ENCODE measurements around the gene ARL3.
"Not testable (repeated sequence)": the region's sequence is repeated elsewhere in the genome, so short reads cannot be mapped to it uniquely, and the experiment has no call there.

The ARL3 gene

DNA sequence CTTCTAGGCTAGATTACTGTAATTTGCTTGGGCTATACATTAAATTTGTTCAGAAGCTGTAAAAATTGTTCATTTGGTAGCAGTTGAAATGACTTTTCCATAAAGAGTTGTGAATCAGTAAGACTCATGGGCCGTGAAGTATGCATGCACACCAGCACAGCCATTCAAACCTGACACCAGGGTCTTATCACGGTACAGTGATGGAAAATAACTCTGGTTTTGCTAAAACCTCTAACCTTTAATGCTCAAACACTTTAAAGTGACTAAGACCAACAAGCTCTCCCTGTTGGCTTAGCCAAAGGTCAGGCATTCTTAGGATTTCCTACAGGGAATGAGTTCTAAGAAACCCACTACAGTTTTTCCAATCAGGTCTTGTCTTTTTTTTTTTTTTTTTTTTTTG lies 11.5 kb downstream of the ARL3 start:
- DNase-seq (ENCODE audit: low read depth) = no peak
- H3K4me3 ChIP-seq (ENCODE audit: low read depth, low read length) = no peak overlapping the region
- TF ChIP-seq MAX (IDR thresholded peaks at IDR 0.05; ENCODE audit: low read depth, low read length) (no peak), POLR2A (IDR thresholded peaks at IDR 0.05; ENCODE audit: extremely low read depth, insufficient read length) (no peak), MYC (IDR thresholded peaks at IDR 0.05; ENCODE audit: low read depth, low read length) (no peak)
- TF ChIP-seq, protein P1, sequence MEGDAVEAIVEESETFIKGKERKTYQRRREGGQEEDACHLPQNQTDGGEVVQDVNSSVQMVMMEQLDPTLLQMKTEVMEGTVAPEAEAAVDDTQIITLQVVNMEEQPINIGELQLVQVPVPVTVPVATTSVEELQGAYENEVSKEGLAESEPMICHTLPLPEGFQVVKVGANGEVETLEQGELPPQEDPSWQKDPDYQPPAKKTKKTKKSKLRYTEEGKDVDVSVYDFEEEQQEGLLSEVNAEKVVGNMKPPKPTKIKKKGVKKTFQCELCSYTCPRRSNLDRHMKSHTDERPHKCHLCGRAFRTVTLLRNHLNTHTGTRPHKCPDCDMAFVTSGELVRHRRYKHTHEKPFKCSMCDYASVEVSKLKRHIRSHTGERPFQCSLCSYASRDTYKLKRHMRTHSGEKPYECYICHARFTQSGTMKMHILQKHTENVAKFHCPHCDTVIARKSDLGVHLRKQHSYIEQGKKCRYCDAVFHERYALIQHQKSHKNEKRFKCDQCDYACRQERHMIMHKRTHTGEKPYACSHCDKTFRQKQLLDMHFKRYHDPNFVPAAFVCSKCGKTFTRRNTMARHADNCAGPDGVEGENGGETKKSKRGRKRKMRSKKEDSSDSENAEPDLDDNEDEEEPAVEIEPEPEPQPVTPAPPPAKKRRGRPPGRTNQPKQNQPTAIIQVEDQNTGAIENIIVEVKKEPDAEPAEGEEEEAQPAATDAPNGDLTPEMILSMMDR (IDR thresholded peaks at IDR 0.05; ENCODE audit: low read depth, low read length) = no peak

DNA sequence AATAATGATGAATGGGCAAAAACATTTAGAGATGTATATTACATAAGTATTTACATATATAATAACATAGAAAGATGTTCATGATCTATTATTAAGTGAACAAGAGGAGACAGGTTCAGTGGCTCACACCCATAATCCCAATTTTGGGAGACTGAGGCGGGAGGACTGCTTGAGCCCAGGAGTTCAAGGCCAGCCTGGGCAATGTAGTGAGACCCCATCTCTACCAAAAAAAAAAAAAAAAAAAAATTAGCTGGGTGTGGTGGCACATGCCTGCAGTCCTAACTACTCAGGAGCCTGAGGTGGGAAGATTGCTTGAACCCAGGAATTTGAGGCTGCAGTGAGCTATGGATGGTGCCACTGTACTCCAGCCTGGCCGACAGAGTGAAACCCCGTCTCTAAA lies 12.4 kb downstream of the ARL3 start:
- no peak for TF ChIP-seq POLR2A (IDR thresholded peaks at IDR 0.05; ENCODE audit: extremely low read depth, insufficient read length)
- TF ChIP-seq MYC (IDR thresholded peaks at IDR 0.05; ENCODE audit: low read depth, low read length) = no peak
- TF ChIP-seq MAX (IDR thresholded peaks at IDR 0.05; ENCODE audit: low read depth, low read length) = no peak
- TF ChIP-seq, protein P1 (IDR thresholded peaks at IDR 0.05; ENCODE audit: low read depth, low read length) = no peak
- no peak overlapping the region for H3K4me3 ChIP-seq (ENCODE audit: low read depth, low read length)

DNA sequence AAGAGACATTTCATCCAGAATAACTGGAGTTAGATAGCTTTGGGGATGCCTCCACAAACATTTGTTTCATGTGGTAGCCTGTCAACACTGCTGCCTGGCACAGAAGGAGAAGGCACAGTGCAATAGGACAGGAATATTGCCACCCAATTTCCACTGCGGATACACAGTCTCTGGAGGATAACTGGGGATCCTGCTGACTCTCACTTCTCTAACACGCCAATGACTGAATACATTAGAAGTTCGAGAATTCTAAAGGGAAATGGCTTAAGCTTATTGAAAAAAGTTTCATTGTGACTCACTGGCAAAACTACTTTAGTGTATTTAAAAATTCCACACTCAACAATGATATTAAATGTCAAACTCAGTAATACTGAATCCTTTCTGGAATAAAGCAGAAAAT lies 12.9 kb downstream of the ARL3 start:
- H3K4me3 ChIP-seq (ENCODE audit: low read depth, low read length) = no peak overlapping the region
- no peak for DNase-seq (ENCODE audit: low read depth)
- TF ChIP-seq, protein P1 (IDR thresholded peaks at IDR 0.05; ENCODE audit: low read depth, low read length) = no peak
- TF ChIP-seq POLR2A (IDR thresholded peaks at IDR 0.05; ENCODE audit: extremely low read depth, insufficient read length) (no peak), MAX (IDR thresholded peaks at IDR 0.05; ENCODE audit: low read depth, low read length) (no peak), MYC (IDR thresholded peaks at IDR 0.05; ENCODE audit: low read depth, low read length) (no peak)

More for the DNA sequence above, 12.4 kb downstream of the ARL3 start:
- no peak for DNase-seq (ENCODE audit: low read depth)

DNA sequence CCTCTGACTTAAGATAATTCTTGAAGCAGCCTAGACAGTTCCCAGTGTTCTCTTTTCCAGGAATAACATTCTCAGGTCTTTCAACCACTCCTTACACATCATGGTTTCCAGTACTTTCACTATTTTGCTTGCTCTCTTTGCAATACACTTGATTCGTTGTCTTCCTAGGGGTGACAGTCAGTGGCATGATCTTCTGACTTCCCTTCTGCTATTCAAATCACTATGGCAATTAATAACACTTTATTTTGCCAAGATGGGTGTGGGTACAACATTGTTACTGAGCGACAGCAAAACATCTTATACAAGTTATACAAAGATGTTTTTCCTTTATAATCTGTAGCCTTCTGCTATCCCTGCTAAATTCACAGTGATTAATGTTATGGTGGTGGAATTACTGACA lies 15.3 kb downstream of the ARL3 start:
- no peak for TF ChIP-seq MYC (IDR thresholded peaks at IDR 0.05; ENCODE audit: low read depth, low read length)
- no peak for TF ChIP-seq MAX (IDR thresholded peaks at IDR 0.05; ENCODE audit: low read depth, low read length)
- TF ChIP-seq POLR2A (IDR thresholded peaks at IDR 0.05; ENCODE audit: extremely low read depth, insufficient read length) = no peak
- TF ChIP-seq, protein P1 (IDR thresholded peaks at IDR 0.05; ENCODE audit: low read depth, low read length) = no peak
- DNase-seq (ENCODE audit: low read depth) = no peak
- no peak overlapping the region for H3K4me3 ChIP-seq (ENCODE audit: low read depth, low read length)

DNA sequence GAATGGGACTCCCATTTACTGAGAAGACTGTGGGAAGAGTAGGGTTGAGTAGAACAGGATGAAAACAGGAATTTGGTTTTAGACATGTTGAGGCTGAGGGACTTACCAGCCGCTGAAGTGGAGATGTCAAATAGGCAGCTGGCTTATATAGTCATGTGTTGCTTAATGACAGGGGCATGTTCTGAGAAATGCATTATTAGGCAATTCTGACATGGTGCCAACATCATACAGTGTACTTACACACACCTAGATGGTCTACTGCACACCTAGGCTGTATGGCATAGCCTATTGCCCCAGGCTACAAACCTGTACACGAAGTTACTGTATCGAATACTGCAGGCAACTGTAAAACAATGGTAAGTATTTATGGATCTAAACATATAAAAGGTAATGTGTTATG lies 17.5 kb downstream of the ARL3 start:
- TF ChIP-seq, protein P1 (IDR thresholded peaks at IDR 0.05; ENCODE audit: low read depth, low read length) = no peak
- no peak for TF ChIP-seq MAX (IDR thresholded peaks at IDR 0.05; ENCODE audit: low read depth, low read length)
- TF ChIP-seq POLR2A (IDR thresholded peaks at IDR 0.05; ENCODE audit: extremely low read depth, insufficient read length) = no peak
- TF ChIP-seq MYC (IDR thresholded peaks at IDR 0.05; ENCODE audit: low read depth, low read length) = no peak
- DNase-seq (ENCODE audit: low read depth) = no peak
- H3K4me3 ChIP-seq (ENCODE audit: low read depth, low read length) = no peak overlapping the region

- H3K4me3 ChIP-seq (ENCODE audit: low read depth, low read length); DNase-seq (ENCODE audit: low read depth): not testable (repeated sequence)
Observed at GRCh38 chr10:102695401-102695800, 18.8 kb downstream of the ARL3 start.

Measured in NB4 (cell line).